ENCODE measurements around the gene NDUFA7.
"Not testable (repeated sequence)": the region's sequence is repeated elsewhere in the genome, so short reads cannot be mapped to it uniquely, and the experiment has no call there.

Gene NDUFA7

DNA sequence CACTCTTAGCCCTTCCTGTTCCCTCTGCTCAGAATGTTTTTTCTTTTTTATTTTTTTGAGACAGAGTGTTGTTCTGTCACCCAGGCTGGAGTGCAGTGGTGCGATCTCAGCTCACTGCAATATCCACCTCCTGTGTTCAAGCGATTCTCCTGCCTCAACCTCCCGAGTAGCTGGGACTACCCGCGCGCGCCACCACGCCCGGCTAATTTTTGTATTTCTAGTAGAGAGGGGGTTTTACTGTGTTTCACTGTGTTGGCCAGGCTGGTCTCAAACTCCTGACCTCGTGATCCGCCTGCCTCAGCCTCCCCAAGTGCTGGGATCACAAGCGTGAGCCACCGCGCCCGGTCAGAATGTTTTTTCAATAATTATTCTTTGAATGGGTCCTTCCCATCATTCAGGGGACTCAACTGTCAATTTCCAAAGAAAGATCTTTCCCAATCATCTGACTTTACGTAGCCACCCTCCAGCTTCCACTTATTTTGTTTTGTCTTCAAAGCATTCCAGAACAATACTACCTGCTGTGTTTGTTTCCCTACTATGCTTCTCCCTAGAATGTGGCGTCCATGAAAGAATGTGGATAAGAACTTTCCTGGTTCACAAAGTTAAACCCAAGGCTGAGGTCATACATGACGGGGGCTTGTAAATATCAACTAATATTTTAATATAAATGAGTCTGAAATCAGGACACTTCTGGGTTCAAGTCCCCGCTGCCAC lies 1.2 kb downstream of the NDUFA7 start:
- DNase-seq (ENCODE audit: low read depth), result no peak

DNA sequence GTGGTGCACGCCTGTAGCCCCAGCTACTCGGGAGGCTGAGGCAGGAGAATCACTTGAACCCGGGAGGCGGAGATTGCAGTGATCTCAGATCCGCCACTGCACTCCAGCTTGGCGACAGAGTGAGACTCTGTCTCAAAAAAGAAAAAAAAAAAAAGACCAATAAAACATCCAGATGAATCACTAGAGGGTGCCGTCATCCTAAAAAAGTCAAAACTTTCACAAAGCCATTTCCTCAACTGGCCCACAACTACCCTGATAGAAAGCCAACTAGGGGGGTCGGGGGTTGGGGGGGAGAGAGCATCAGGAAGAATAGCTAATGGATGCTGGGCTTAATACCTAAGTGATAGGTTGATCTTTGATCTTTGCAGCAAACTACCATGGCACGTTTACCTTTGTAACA lies 2.3 kb downstream of the NDUFA7 start:
- DNase-seq (ENCODE audit: low read depth), result not testable (repeated sequence)

- DNase-seq (ENCODE audit: low read depth), result no peak
Observed at GRCh38 chr19:8316351-8317125, 4.6 kb downstream of the NDUFA7 start.

DNA sequence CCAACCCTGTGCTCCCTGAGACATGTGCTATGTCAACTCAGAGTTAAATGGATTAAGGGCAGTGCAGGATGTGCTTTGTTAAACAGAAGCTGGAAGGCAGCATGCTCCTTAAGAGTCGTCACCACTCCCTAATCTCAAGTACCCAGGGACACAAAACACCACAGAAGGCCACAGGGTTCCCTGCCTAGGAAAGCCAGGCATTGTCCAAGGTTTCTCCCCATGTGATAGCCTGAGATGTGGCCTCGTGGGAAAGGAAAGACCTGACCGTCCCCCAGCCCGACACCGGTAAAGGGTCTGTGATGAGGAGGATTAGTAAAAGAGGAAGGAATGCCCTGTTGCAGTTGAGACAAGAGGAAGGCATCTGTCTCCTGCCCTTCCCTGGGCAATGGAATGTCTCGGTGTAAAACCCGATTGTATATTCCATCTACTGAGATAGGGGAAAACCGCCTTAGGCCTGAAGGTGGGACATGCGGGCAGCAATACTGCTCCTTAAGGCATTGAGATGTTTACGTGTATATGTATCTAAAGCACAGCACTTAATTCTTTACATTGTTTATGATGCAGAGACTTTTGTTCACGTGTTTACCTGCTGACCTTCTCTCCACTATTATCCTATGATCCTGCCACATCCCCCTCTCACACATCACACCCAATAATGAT lies 6.1 kb downstream of the NDUFA7 start:
- not testable (repeated sequence) for DNase-seq (ENCODE audit: low read depth)

DNA sequence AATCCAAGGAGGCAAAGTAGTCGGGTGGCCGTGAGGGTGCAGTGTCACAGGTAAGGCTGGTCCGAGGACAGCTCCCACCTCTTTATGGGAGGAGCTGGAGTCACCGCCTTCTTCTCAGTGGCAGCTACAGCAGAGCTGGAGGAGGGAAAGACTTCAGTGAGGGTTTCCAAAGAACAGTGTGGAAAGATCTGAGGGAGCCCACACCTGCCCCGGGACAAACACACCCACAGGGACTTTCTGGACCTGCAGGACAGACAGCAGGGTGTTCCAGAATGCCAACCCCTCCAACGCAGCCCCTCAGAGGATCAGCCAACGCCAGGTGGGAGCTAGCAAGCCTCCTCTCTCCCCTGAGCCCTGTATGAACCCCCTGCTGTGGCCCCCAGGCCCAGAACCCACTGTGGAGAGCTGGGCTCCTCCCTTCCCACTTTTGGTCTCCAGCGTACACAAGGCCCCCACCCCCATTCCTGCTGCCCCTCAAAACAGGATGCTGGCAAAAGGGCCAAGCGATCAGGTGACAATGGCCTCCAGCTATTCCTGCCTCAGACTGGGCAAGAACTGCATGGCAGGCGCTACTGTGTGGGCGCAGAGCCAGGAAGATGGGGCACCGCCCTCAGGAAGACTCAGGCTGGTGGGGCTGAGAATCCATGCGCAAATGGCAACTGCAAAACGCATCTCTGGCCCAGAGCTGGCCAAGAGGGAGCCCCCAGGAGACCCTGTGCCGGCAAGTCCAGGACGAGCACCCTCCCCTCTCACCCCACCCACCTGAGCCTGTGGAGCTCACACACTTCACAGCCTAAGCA lies 9.5 kb downstream of the NDUFA7 start:
- no peak for DNase-seq (ENCODE audit: low read depth)

GRCh38 chr19:8310342-8311055 lies 10.7 kb downstream of the NDUFA7 start:
- DNase-seq (ENCODE audit: low read depth), result no peak

DNA sequence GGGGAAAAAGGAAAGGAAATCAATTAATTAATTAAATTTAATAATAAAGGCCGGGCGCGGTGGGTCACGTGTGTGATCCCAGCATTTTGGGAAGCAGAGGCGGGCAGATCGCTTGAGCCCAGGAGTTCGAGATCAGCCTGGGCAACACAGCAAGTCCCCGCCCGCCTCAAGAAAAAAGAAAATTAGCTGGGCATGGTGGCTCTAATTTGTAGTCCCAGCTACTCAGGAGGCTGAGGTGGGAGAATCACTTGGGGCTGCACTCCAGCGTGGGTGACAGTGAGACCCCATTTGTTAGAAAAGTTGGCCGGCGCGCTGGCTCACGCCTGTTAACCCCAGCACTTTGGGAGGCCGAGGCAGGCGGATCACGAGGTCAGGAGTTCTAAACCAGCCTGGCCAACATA lies 12.3 kb downstream of the NDUFA7 start:
- no peak for DNase-seq (ENCODE audit: low read depth)

DNA sequence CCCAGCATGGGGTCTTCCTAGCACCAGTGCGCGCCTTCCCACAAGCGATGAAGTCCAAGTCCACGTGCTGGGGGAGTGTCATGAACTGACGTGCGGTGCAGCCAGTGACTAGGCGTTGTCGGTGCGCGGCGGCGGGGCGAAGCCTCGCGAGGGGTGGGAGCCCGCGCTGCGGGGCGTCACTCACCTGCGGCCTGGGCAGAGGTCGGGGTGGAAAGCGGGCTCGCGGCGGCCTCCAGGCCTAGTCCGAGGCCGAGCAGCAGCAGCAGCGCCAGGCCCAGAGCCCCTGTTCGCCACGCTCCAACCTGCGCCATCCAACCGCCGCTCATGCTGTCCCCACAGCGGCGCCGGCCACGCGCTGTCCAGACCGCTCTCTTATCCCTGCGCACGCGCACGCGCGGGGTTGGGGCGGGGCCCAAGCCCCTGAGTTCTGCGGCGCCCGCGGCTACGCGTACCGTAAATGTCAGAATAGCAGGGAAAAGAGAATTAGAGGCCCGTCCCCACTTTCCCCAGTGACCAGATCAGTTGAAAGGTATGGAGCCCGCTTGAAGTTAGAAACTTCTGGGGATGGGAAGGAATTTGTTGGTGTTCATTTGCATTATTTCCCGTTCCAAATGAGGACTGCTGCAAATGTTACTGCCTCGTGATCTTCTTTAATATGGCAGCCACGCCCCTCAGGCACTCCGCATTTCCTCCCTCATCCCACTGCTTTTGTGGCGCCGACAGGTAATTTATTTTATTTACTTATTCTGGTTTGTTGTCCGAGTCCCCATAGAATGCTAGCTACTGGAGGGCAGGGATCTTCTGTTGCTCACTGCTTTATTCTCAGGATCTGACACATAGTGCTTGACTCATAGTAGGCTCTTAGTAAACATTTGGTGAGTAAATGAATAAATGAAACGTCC lies 13.0 kb downstream of the NDUFA7 start, which contains the start of gene CD320:
TSS of gene CD320 (minus strand) at position 394 of the 902 bp plus-strand sequence. CDS start at position 326, 68 bp downstream.
- DNase-seq (ENCODE audit: low read depth), result peak; percentile 88

- no peak for DNase-seq (ENCODE audit: low read depth)
Observed at GRCh38 chr19:8307400-8307964, 13.7 kb downstream of the NDUFA7 start.

DNA sequence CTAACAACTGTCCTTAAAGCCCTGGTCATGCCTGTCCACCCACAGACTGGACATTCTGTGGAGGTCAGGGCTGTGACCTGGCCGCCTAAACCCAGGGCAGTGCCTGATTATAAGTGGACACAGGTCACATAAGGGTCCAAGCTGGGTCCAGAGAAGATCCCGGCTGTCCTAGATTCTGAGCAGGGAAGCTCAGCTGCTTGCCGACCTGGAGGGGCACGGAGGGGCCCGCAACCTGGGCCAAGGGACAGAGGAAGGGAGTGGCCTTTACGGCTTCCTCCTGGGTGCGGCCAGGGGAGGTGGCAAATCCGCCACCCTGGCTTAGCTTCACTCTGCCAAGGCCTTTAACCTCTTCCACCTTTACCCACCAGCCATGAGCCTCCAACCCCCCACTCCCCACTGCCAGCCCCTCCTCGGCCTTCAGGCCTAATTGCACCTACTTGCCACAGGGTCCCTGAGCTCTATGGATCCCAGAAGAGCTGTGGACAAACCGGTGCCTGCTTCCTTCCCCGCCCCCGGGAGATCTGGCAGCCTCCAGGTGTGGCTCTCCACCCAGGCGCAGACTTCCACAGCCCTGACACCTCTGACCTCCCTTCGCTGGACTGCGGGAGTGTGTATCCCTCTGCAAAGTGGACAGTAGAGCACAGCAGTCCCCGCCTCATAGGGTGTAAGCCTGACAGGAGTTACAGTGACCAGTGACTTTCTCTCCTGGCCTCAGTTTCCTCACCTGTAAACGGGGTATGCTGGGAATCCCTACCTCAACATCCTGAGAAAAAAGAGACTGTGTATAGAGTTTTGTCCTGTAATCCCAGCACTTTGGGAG lies 14.7 kb downstream of the NDUFA7 start:
- no peak for DNase-seq (ENCODE audit: low read depth)

DNA sequence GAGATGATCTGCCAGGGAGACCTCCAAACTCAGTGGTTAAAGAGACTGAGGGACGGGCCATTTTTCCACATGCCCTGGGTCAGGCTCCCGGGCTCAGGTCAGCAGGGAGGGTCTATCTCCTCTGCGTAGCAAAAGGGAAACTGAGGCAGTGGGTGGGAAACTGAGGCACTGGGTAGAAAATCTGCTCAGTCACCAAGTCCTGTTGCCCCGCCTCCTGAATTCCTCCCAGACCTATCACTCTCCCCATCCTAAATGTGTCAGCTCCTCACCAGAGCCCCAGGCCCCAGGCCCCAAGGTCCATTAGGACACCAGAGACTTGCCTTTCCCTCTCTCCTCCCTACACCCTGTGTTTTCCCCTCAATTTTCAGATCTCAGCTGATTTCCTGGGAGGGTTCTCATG lies 15.4 kb downstream of the NDUFA7 start:
- DNase-seq (ENCODE audit: low read depth), result no peak

GRCh38 chr19:8304841-8305621 lies 16.1 kb downstream of the NDUFA7 start:
- DNase-seq (ENCODE audit: low read depth), result no peak

DNA sequence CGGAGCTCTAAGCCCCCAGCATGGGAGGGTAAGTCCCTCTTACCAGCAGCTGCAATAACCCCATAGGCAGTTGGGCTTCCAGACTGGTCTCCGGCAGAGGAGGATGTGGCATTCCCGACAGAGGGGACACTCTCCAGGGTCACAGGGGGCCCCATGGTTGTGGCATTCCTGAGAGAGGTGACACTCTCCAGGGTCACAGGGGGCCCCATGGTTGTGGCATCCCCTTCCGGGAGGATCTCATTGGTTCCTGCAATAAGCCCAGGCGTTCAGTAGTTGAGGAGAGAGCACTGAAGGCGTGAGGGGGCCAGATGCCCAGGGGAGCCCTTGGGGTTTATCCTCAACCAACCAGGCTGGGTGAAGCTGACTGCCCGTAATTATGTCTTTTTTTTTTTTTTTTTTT lies 18.4 kb downstream of the NDUFA7 start:
- no peak for DNase-seq (ENCODE audit: low read depth)

DNA sequence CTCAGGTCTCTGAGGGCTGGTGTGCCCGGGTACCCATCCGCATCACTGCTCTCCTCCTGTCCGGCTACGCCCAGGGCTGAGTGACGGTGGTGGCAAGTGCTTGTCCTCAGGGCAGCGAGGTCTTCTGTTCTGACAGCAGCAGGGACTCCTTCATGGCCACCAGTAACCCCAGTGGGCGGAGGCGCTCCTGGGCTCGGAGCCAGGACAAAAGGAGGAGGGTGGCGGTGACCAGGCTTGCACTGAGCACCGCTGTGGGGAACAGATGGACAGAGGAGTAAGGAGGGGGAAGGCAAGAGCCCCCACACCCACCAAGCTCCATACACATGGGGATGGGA lies 18.9 kb downstream of the NDUFA7 start:
- no peak for DNase-seq (ENCODE audit: low read depth)

GRCh38 chr19:8291337-8291736 lies 29.8 kb downstream of the NDUFA7 start:
- DNase-seq (ENCODE audit: low read depth), result not testable (repeated sequence)

GRCh38 chr19:8276508-8276907 lies 44.7 kb downstream of the NDUFA7 start:
- not testable (repeated sequence) for DNase-seq (ENCODE audit: low read depth)

GRCh38 chr19:8269724-8270123 lies 51.5 kb downstream of the NDUFA7 start:
- no peak for DNase-seq (ENCODE audit: low read depth)

- DNase-seq (ENCODE audit: low read depth), result no peak
Observed at GRCh38 chr19:8265872-8266271, 55.3 kb downstream of the NDUFA7 start.

Measured in activated T-cell treated with anti-CD3 and anti-CD28 coated beads for 48 hours (primary cell).